ENCODE measurements around the gene TXNDC5.
"Not testable (repeated sequence)": the region's sequence is repeated elsewhere in the genome, so short reads cannot be mapped to it uniquely, and the experiment has no call there.

TXNDC5 gene

GRCh38 chr6:7895125-7895423 lies 15.5 kb downstream of the TXNDC5 start:
- DNase-seq (ENCODE audit: low read depth): no peak

GRCh38 chr6:7894262-7895124 lies 16.1 kb downstream of the TXNDC5 start:
- DNase-seq (ENCODE audit: low read depth): no peak

DNA sequence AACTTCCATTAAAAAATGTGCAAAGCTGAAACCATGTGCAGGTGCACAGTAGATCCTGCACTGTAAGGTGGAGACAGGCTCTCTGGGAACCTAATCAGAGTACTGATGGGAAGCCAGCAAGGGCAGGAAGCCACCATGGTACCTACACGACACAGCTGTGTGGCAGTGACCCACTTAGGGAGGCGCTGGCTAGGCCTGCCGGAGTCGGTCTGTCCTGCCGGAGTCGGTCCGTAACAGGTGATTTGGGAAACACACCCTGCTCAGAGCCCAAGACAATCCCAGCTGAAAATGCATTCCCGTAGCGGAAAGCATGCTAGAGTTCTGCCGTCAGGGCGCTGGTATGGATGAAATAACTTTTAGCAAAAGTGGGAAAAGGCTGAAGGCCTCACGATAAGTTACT lies 17.2 kb downstream of the TXNDC5 start:
- DNase-seq (ENCODE audit: low read depth): no peak

DNA sequence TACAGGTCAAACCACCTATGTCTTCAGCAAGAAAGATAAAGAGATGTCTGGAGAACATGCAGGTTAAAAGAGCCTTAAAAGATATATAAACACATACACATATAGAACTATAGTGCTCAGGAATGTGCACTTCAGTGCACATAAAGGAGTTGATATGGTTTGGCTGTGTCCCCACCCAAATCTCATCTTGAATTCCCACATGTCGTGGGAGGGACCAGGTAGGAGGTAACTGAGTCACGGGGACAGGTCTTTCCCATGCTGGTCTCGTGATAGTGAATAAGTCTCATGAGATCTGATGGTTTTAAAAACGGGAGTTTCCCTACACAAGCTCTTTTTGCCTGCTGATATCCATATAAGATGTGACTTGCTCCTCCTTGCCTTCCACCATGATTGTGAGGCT lies 18.2 kb downstream of the TXNDC5 start:
- not testable (repeated sequence) for DNase-seq (ENCODE audit: low read depth)

- no peak for DNase-seq (ENCODE audit: low read depth)
Measured at GRCh38 chr6:7891078-7891872, 19.3 kb downstream of the TXNDC5 start.

DNA sequence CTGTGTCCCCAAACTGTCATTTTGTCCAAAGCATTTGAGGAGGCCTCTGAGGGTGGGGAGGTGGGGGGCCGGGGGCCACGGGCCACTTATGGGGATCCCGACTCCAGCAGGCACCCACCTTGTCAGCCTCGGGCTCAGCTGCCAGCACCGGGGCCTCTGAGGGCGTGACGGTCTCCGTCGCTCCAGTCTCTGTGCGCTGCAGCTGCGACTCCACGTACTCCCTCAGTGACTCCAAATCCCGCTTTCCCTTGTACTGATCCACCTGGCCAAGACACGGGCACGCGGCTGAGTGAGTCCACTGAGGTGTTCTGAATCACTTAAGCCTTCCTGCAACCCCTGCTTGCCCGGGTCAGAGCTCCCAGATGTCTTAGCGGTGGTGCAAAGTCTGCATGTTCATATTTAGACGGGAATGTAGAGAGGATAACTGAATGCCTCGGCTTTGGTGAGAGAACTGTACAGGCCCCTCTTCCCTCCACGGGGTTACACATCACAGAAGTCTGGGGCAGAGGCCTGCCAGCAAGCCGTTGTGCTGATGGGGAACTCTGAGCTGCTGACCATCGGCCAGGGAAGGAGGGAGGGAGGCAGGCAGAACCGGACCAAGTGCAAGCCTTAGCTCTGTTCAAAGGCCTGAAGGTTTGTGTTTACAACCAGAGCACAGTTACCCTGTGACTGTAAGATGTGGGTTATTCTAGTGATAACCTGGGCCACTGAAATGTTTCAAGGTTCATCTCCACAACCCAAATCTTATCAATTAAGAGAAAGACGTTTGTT lies 21.8 kb downstream of the TXNDC5 start:
- DNase-seq (ENCODE audit: low read depth): no peak

DNA sequence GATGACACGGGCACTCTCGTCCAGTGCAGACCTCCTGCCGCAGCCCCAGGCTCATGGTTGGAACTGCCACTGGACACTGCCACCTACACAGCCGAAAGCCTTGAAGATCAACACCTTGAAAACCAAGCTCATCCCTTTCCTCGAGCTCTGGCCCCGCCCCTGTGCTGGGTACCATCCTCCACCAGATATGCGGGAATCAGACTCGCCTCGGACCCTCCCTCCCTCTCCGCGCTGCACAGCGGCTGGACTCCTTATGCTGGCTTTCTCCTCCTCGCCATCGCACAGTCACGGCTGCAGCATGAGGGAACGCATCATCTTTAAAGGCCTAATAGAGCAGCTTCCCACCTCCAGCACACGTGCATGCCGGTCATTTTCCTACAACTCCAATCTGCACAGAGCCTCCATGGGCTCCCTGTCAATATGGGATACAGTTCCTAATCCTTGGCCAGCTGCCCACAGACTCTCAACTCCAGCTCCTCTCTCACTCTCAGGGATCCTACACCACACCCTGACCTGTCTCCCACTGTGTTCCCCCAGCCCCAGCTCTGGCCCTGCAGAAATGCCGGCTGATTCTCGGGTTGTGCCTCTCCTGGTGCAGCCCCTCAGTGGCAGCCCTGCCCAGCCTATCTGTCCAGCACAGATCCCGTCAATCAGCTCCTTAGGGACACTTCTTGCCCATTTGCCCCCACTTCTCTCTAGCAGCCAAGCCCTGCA lies 23.2 kb downstream of the TXNDC5 start:
- no peak for DNase-seq (ENCODE audit: low read depth)

GRCh38 chr6:7886132-7886531 lies 24.5 kb downstream of the TXNDC5 start:
- DNase-seq (ENCODE audit: low read depth): no peak

DNA sequence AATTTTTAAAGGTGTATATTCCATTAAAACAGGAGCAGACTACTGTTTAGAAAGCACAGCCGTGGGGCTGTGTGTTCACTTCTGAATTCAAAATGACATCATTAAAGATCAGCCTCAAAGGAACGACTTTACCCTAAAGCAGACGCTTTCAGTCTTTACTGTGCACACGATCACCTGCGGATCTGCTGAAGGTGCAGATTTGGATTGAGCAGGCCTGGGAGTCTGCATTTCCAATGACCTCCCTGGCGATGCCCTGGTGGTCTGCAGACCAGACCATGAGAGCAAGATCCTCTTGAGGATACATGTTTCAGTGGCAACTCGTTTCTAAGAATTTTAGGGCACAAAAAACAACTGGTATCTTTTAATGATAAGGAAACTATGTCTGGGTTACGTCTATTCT lies 27.2 kb downstream of the TXNDC5 start:
- no peak for DNase-seq (ENCODE audit: low read depth)

DNA sequence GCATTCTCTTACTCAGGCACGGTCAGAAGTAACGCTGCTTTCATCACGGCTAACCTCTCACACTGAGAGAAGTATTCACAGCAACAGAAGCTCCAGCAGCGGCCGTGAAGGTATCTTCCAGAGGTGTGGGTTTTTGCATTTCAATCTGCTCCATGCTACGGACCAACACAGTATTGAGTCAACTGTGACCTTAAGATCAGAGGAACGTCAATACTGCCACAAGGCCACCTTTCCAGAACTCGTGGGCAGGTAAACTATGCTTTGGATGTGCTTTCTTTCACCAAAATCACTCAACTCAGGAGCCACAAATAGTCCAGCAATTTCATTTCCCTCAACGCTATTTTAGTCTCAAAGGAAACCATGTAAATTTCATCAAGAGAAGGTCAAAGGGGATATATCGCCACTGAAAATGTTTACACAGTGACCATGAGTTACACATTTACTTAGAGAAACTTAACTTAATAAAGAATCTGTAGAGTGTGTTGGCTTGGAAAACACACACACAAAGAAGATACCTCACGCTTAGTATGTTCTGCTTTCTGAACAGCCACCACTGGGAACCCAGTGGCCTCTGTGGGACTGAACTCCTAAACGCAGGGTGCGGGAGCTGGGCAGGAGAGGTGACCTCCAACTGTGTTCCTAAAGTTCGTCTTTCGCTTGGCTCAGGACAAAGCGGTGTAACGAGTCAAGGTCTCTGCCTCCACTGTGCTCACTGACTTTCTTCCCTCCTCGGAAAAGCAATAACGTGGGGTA lies 27.9 kb downstream of the TXNDC5 start:
- DNase-seq (ENCODE audit: low read depth): no peak

DNA sequence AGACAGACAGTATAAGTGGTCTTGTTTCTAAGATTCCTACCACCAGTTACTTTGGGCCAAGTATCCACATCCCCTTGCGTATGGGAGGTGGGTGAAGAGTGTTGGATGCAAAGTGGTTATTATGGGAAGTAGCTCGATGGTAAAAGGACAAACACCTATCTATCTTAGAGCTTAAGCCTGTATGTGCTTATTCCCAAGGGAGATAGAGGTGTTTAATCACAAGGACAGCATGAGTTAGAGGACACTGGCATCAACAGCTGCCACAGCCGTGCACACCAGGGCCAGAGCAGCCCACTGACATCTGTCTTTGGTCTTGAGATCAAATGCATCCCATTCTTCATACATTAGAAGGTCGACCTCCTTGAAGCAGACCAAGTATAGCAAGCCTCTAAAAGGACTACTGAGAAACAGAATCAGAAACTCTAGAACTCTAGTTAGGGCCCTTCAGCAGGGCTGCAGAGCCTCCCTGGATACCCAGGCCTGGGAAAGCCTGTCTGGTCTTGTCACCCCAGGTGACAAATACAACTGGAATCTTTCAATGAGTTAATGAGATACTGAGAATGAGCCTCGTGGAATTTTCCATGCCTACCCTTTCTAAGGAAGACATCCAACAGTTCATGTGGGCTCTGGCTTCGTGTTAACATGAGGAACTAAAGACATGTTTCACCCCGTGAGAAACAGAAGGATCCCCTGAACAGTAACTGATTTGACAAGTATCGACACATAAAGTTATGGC lies 28.7 kb downstream of the TXNDC5 start:
- no peak for DNase-seq (ENCODE audit: low read depth)

- DNase-seq (ENCODE audit: low read depth): no peak
Measured at GRCh38 chr6:7880718-7881107, 29.9 kb downstream of the TXNDC5 start.

DNA sequence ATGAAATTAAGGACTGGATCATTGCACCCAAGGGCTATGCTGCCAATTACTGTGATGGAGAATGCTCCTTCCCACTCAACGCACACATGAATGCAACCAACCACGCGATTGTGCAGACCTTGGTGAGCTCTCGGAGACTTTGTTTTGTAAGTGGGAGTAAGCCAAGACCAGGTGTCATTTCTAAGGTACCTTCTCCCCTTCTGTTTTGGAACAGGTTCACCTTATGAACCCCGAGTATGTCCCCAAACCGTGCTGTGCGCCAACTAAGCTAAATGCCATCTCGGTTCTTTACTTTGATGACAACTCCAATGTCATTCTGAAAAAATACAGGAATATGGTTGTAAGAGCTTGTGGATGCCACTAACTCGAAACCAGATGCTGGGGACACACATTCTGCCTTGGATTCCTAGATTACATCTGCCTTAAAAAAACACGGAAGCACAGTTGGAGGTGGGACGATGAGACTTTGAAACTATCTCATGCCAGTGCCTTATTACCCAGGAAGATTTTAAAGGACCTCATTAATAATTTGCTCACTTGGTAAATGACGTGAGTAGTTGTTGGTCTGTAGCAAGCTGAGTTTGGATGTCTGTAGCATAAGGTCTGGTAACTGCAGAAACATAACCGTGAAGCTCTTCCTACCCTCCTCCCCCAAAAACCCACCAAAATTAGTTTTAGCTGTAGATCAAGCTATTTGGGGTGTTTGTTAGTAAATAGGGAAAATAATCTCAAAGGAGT lies 30.4 kb downstream of the TXNDC5 start:
- DNase-seq (ENCODE audit: low read depth): no peak

DNA sequence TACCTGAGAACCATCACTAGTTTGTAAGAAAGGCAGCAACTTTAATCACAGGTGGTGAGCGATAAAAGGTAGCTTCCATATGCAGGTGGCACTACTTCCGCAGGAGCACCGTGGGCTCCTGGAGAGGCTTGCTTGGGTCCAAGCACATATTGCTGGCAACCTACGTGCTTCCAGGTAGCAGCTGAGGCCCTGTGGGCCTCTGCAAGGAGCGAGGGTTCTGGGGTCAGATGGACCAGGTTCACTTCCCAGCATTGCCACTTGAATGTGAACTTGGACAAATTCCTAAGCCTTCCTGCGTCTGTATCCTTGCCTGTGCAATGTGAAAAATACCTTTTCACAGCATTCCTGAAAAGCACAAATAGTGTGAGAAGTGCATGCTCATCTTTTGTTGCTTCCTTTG lies 31.0 kb downstream of the TXNDC5 start:
- no peak for DNase-seq (ENCODE audit: low read depth)

DNA sequence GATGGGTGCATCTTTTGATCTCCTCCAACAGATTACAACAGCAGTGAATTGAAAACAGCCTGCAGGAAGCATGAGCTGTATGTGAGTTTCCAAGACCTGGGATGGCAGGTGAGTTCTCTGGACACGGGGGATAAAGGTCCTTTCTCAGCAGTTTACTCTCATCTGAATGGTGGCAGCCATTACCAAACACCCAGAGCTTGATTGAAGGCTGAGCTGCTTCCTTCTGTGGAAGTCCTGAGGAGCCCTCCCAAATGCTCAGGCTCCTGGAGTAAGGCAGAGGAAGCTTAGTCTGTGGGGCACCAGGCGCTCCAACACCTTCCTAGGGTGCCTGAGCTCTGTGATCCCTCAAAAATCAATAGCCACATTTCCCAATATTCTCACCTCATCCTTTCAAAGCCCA lies 31.5 kb downstream of the TXNDC5 start:
- no peak for DNase-seq (ENCODE audit: low read depth)

- DNase-seq (ENCODE audit: low read depth): no peak
Measured at GRCh38 chr6:7878401-7878964, 32.1 kb downstream of the TXNDC5 start.

- DNase-seq (ENCODE audit: low read depth): no peak
Measured at GRCh38 chr6:7868926-7869325, 41.7 kb downstream of the TXNDC5 start.

GRCh38 chr6:7866526-7866925 lies 44.1 kb downstream of the TXNDC5 start:
- DNase-seq (ENCODE audit: low read depth): no peak

DNA sequence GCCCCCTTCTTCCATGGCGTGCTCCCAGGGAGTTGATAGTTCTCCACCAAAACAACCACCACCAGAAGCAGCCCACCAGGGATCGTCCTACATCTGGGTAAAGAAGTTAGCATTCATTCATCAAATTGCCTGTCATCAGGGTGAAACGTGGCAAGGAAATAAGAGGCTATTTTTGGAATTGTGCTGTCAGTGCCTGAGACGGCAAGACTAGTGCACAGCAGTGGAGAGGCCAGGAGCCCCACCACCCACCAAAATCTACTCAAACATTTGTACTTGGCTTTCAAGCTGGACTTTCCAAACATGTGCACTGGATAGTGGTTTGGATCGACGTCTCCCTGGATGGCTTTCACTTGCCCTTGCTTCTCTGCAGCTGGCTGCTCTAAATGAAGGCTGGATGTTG lies 44.8 kb downstream of the TXNDC5 start:
- no peak for DNase-seq (ENCODE audit: low read depth)

GRCh38 chr6:7859591-7859990 lies 51.0 kb downstream of the TXNDC5 start:
- no peak for DNase-seq (ENCODE audit: low read depth)
